CD4-positive, alpha-beta T cell (primary cell): Measurements from ENCODE around the gene MTMR12. TPM values are rescaled to one million over a fixed set of nuclear protein-coding genes. Genes with fewer than 3 reads are reported as not detected.

Source experiments
- ATAC-seq: fragments of 200-7000 bp; cut with Tn5 transposase; one replicate; pipeline ENCODE4 v1.10.0; 2022; ENCODE audit warnings: mild to moderate bottlenecking; ENCODE audit not compliant: poor library complexity
- CTCF ChIA-PET: fragments of 350-600 bp; sonication (Branson Sonifier 250); formaldehyde crosslinking; loops from one replicate; lab custom pipeline; 2021; ENCODE audit warnings: antibody characterized with exemption, inconsistent platforms; lab: Charles Lee
- POLR2A ChIA-PET: fragments of 350-600 bp; sonication (Branson Sonifier 250); formaldehyde crosslinking; loops from one replicate; lab custom pipeline; 2021; ENCODE audit warnings: antibody characterized with exemption, inconsistent platforms; lab: Charles Lee
- DNase-seq, 14 experiments: peaks; one replicate each; pipeline ENCODE4 v3.0.0-alpha.2; 2013 to 2020; ENCODE audit warnings: mixed read lengths in 2 of 14
- H3K27ac ChIP-seq, 2 donors: one replicate each; pipeline versions ENCODE4 v1.5.1 to v1.7.0; 2013; ENCODE audit warnings: low read length in 2 of 2, low read depth in 1 of 2, mild to moderate bottlenecking in 1 of 2
- H3K27me3 ChIP-seq, 2 experiments: 1 replicate in 1 of 2; 2 replicates in 1 of 2; pipeline versions ENCODE4 v1.6.1 to v1.7.0; 2013; ENCODE audit warnings: low read length in 2 of 2, control low read depth in 1 of 2, mild to moderate bottlenecking in 1 of 2, moderate library complexity in 1 of 2; ENCODE audit not compliant: insufficient read depth in 2 of 2, control insufficient read depth in 1 of 2
- H3K36me3 ChIP-seq: one replicate; pipeline ENCODE4 v1.6.1; 2013; ENCODE audit warnings: low read length, control low read depth; ENCODE audit not compliant: insufficient read depth
- H3K4me1 ChIP-seq: one replicate; pipeline ENCODE4 v1.6.1; 2013; ENCODE audit warnings: low read length, control low read depth; ENCODE audit not compliant: insufficient read depth
- H3K4me3 ChIP-seq: one replicate; pipeline ENCODE4 v1.5.1; 2013; ENCODE audit warnings: mild to moderate bottlenecking, low read length, moderate library complexity
- H3K9me3 ChIP-seq, 2 experiments: 1 replicate in 1 of 2; 2 replicates in 1 of 2; pipeline versions ENCODE4 v1.6.1 to v1.7.0; 2013; ENCODE audit warnings: low read length in 2 of 2, mild to moderate bottlenecking in 2 of 2, control low read depth in 1 of 2, moderate library complexity in 1 of 2; ENCODE audit not compliant: control insufficient read depth in 1 of 2, insufficient read depth in 1 of 2
- H3K27ac Mint-ChIP-seq: one replicate; pipeline ENCODE4 v1.8.0; 2020; ENCODE audit warnings: mixed read lengths
- H3K27me3 Mint-ChIP-seq: one replicate; pipeline ENCODE4 v1.8.0; 2021; ENCODE audit warnings: mixed read lengths
- H3K36me3 Mint-ChIP-seq: one replicate; pipeline ENCODE4 v1.8.0; 2021; ENCODE audit warnings: low read depth, mixed read lengths
- H3K4me1 Mint-ChIP-seq: one replicate; pipeline ENCODE4 v1.8.0; 2021; ENCODE audit warnings: low read depth, mixed read lengths
- H3K4me3 Mint-ChIP-seq: one replicate; pipeline ENCODE4 v1.8.0; 2020; ENCODE audit warnings: mild to moderate bottlenecking, mixed read lengths
- H3K9me3 Mint-ChIP-seq: one replicate; pipeline ENCODE4 v1.8.0; 2020; ENCODE audit warnings: mixed read lengths
- CTCF ChIP-seq: fragments of 200-600 bp; IDR thresholded peaks from one replicate; pipeline ENCODE4 v1.8.0; 2022; ENCODE audit warnings: antibody characterized with exemption, mild to moderate bottlenecking
- intact Hi-C, 2 experiments: fragments of 100-400 bp; cut with DNase I in 1 of 2; cut with micrococcal nuclease in 1 of 2; formaldehyde crosslinking; loops; one replicate each; pipeline versions ENCODE4 v1.15.1 to v1.9.0; 2023 to 2025; cut with DNase I, micrococcal nuclease
- total RNA-seq, 174 experiments: library from RNA in 2 of 174; stranded (reverse) in 2 of 174; gene quantifications; one replicate each; pipeline ENCODE4 v1.2.3 and lab custom pipeline; 2021 to 2026

MTMR12 gene
- total RNA-seq, 2 experiments from 2014 or later = 15.9 to 18.3 TPM

- POLR2A ChIA-PET = no interaction called here
- CTCF ChIA-PET = no interaction called here
- Mint-ChIP-seq H3K9me3 (no peaks in the 10 kb centered on the region), H3K4me1 (no peaks in the 10 kb centered on the region), H3K4me3 (no peak overlapping the region), H3K36me3 (no peaks in the 10 kb centered on the region), H3K27me3 (no peaks in the 10 kb centered on the region), H3K27ac (no peak overlapping the region)
- peaks cover 0 to 6% of the 10 kb centered on the region in 2 experiments for H3K9me3 ChIP-seq
- no peak for ATAC-seq
- no peak overlapping the region for H3K27ac ChIP-seq
- intact Hi-C loops = no loop called here
- no peak for DNase-seq
- no peaks in the 10 kb centered on the region for H3K27me3 ChIP-seq
- no peak overlapping the region for H3K4me3 ChIP-seq
- peaks cover under 1% of the 10 kb centered on the region for H3K4me1 ChIP-seq
- TF ChIP-seq CTCF = no peak
- no peaks in the 10 kb centered on the region for H3K36me3 ChIP-seq
These were observed 125.1 kb downstream of the MTMR12 start for GRCh38 chr5:32187675-32188074.

DNA sequence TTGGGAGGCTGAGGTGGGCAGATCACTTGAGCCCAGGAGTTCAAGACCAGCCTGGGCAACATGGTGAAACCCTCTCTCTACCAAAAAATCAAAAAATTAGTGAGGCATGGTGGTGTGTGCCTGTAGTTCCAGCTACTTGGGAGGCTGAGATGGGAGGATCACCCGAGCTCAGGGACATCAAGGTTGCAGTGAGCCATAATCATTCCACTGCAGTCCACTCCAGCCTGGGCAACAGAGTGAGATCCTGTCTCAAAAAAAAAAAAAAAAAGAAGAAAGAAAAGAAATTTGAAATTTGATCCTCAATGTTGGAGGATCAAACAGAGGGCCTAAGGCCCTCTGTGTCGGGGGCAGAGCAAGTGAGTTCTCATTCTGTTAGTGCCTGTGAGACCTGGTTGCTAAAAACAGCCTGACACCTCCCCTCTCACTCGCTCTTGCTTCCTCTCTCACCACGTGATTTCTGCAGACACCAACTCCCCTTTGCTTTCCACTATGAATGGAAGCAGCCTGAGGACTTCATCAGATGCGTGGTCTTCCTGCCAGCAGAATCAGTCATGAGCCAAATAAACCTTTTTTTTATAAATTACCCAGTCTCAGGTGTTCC, 130.2 kb downstream of the MTMR12 start:
- no peak for ATAC-seq
- H3K27ac ChIP-seq = no peak overlapping the region
- Mint-ChIP-seq H3K4me3 (no peak overlapping the region), H3K4me1 (no peaks in the 10 kb centered on the region), H3K27ac (no peak overlapping the region), H3K36me3 (no peaks in the 10 kb centered on the region), H3K9me3 (no peaks in the 10 kb centered on the region), H3K27me3 (peaks cover 6% of the 10 kb centered on the region)
- peaks cover 0 to 6% of the 10 kb centered on the region in 2 experiments for H3K9me3 ChIP-seq
- ChIA-PET CTCF (no interaction called here), POLR2A (no interaction called here)
- no peaks in the 10 kb centered on the region for H3K36me3 ChIP-seq
- intact Hi-C loops = no loop called here
- TF ChIP-seq CTCF = no peak
- no peaks in the 10 kb centered on the region for H3K27me3 ChIP-seq
- no peak for DNase-seq
- H3K4me1 ChIP-seq = peaks cover 3% of the 10 kb centered on the region
- H3K4me3 ChIP-seq = no peak overlapping the region

Other genes with a start within 250 kb of the MTMR12 start
- gene GOLPH3, start 138.6 kb downstream of the MTMR12 start, total RNA-seq = 10 to 100 TPM; 52.0 to 55.4 TPM
- 10 to 100 TPM; 58.8 to 61.0 TPM for gene ZFR, start 131.8 kb upstream of the MTMR12 start, total RNA-seq